ENCODE measurements around the gene KRR1.
"Not testable (repeated sequence)": the region's sequence is repeated elsewhere in the genome, so short reads cannot be mapped to it uniquely, and the experiment has no call there.

KRR1 gene

DNA sequence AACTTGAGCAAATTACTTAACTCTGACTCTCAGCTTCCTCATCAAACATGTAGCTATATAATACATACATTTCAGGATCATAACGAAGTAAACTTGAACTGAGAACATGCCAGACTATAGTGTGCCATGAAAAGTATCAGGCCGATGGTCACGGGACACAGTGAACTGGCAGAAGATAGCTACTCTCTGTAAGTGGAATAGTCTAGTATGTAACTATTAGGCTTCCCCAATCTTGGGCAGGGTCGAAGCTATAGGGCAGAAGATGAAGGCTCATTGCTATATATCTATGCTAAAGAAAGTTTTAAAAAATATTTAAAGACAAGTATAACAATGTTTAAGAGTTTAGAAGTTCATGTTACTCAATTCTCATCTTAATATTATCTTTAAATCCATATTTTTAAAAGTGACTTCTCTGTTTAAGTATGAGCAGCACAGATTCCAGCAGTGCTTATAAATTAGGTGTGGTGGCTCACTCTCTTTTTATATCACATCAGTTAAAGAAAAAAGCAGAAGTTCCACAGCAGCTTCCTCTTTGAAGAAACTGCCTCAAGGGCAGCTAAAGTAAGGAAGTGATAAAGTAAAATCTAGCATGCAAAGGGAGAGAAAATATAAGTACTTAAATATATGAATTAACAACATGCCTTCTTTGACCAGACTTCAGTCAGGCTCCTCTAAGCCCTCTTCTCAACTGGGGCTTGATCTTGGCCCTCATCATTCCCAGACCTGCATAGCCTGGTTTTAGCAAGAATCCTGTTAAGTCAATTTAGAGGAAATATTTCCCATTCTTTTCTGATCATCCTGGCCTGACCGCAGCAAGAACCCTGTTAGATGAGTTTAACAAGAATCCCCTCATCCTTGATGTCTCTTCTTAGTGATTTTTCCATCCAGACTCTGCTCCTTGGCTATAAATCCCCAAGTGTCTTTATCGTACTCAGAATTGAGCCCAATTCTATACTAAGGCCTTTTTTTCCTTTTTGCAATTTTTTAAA is 39.2 kb downstream of the KRR1 start:
- DNase-seq = peak; percentile 18

DNA sequence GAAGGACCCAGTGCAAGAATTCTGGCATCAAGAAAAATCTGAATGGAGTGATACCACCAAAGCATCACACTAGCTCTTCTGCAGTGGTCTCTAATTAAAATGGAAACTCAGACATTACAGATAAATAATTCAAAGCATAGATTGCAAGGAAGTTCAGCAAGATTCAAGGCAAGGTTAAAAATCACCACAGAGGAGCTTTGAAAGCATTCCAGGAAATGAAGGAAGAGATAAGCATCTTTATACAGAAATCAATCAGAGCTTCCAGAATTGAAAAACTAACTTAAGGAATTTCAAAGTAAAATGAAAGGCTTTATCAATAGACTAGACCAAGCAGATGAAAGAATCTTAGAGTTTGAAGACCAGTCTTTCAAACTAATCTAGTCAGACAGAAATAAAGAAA is 51.2 kb downstream of the KRR1 start:
- DNase-seq = no peak

DNA sequence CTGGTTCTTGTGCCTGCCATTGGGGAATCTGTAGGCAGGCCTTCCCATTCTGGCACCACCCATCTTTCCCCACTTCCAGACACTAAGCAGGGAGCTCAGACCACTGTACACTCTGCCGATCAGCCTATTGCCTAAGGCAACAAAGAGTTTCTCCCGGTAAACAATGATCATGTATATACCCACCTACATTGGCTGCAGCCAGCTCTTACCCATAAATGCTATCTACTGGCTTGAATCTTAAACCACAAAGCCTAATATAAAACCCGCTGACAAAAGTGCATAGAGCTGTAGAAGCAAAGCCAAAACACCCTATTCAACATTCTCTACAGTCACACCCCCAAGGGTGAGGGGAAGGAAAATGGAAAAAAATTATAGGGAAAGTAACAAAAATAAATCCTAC is 51.7 kb downstream of the KRR1 start:
- DNase-seq = no peak

DNA sequence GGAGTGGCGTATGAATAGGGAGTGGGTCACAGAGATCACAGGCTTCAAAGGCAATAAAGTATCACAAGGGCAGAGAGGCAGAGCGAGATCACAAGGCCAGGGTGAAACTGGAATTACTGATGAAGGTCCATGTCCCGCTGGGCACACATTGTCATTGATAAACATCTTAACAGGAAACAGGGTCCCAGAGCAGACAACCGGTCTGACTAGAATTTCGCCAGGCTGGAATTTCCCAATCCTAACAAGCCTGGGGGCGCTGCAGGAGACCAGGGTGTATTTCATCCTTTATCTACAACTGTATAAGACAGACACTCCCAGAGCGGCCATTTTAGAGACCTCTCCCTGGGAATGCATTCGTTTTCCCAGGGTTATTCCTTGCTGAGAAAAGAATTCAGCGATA is 53.5 kb downstream of the KRR1 start:
- not testable (repeated sequence) for DNase-seq

DNA sequence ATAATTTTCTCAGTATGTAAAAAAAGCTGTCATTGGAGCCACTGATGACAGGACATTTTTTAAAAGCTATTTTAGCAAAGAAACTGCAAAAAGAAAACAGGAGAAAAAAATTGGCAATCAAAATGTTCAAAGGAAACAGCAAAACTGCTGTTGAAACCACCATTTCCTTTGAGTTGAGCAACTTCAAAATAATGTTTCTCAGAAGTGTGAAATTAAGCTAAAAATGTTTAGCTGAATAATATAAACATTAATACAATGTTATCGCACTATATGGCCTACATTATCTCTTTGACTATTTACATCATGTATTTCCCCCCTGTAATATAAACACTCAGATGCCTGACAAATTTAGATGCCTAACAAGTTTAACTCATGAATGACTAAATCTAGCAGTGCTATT is 54.2 kb downstream of the KRR1 start:
- no peak for DNase-seq

DNA sequence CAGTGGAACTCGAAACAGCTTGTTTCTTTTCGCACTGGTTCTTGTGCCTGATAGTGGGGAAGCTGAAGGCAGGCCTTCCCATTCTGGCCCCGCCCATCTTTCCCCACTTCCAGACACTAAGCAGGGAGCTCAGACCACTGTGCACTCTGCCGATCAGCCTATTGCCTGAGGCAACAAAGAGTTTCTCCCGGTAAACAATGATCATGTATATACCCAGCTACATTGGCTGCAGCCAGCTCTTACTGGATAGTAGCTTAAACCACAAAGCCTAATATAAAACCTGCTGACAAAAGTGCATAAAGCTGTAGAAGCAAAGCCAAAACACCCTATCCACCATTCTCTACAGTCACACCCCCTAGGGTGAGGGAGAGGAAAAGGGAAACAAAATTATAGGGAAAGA is 55.6 kb downstream of the KRR1 start:
- peak; percentile 5 for DNase-seq

DNA sequence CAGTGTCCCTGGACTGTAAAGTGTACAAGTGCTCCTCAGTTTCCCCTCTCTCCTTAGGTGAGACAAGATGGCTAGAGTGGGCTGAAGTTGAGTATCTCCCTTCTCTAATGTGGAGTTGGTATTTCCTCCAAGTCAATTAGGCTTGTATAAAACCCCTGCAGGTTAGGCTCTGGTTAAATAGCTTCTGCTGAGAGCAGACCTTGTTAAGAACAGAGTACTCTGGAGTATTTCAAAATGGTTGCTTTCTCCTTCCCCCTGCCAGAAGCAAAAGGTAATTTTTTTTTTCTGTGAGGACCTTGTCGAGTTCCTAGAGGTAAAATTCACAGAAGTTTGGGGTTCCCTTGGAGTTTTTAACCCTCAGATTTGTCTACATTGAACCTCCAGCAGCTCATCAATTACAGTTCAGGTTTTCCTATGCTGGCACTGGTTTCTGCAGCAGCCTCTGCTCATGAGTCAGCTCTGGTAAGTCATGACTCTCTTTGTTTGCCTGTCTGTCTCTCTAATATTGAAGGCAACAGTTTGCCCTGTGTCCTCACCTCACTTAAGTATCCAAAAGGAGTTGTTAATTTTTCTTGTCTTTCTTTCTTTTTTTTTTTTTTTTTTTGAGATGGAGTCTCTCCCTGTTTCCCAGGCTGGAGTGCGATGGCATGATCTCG is 58.6 kb downstream of the KRR1 start:
- DNase-seq = no peak

DNA sequence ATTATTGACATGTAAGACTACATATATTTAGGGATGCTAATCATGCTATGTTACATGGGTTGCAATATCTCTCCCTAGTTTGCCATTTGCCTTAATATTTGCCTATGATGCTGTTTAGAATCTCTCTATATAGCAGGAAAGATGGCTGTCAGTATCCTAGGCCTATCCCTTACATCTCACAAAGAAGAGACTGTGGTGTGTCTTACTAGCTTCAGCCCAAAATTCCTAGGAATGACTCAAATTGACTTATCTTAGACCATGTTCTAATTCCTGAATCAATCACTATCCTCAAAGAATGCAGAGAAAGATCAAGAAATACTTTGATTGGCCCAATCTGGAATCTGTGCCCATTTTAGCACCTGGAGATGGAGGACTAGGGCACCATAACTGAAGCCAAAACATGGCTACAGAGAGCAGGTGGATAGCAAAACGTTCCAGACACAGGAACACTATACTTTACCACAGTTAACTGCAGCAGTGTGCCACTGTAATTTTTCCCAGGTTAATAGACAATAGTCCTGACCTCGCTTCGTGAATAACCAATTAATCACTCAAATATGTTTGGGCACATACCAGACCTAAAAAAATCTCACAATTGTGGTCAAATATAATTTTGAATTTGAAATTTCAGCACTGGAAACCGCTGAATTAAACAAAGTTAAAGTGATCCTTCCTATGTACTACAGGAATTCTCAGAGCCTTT is 63.6 kb downstream of the KRR1 start:
- no peak for DNase-seq

DNA sequence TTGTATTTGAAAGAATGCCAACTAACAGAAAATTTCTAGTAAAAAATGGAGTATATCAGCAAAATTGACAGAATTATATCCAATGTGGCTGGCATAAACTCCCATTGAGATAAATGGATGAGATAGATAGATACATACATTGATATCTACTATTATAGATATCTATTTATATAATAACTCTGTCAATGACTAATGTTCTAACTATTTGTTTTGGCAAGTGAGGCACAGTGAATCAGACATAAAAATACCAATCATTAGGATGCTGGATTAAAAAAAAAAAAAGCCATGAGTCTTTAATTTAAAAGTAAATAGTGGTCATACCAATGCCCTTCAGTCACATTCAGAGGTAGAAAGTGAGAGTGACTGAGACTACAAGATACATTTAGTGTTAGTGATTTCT is 64.6 kb downstream of the KRR1 start:
- DNase-seq = no peak

DNA sequence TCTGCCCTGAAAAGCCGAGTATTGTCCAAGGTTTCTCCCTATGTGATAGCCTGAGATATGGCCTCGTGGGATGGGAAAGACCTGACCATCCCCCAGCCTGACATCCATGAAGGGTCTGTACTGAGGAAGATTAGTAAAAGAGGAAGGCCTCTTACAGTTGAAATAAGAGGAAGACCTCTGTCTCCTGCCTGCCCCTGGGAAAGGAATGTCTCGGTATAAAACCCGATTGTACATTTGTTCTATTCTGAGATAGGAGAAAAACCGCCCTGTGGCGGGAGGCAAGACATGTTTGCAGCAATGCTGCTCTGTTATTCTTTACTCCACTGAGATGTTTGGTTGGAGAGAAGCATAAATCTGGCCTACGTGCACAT is 66.3 kb downstream of the KRR1 start:
- not testable (repeated sequence) for DNase-seq

DNA sequence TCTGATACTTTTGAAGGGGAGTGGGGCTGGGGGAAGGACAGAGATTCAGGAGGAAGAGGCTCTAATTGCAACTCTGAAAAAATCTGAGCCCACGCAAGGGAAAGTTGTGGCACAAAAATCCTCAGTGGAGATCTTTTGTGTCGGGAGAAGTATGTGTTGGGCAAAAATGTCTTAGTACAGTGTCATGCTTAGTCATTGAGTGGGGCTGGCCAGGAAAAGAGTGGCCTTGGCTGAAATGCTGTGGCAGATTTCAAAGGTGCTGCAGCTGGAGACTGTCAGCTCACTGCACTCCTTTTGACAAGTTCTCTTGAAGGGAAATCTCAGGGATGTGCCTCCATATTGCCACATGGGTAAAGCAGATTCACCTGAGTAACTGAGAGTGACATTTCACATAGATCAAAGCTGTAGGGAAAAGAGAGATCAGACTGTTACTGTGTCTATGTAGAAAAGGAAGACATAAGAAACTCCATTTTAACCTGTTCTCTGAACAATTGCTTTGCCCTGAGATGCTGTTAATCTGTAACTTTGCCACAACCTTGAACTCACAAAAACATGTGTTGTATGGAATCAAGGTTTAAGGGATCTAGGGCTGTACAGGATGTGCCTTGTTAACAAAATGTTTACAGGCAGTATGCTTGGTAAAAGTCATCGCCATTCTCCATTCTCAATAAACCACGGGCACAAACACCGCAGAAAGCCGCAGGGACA is 66.8 kb downstream of the KRR1 start:
- no peak for DNase-seq

DNA sequence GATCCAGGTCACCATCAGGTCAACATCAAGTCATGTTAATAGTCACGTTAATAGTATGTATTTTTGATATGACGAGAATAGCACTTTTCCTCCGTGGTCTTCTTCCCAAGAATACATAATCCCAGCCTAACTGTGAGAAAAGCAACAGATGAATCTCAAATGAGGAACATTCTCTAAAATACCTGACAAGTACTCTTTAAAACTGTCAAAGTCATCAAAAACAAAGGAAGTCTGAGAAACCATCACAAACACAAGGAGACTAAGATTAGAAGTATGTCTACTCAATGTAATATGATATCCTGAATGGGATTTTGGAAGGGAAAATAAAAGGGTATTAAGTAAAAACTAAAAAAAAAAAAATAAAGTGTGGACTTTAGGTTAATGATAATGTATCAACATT is 67.7 kb downstream of the KRR1 start:
- DNase-seq = no peak

DNA sequence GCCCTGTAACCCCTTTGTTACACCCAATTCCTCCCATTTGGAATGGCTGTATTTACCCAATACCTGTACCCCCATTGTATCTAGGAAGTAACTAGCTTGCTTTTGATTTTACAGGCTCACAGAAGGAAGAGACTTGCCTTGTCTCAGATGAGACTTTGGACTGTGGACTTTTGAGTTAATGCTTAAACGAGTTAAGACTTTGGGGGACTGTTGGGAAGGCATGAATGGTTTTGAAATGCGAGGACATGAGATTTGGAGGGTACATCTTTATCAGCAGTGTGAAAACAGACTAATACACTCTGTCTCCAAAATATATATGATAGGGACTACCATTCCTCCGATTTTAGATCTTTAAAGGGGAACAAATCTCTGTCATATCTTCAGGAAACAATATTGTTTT is 69.0 kb downstream of the KRR1 start:
- not testable (repeated sequence) for DNase-seq

DNA sequence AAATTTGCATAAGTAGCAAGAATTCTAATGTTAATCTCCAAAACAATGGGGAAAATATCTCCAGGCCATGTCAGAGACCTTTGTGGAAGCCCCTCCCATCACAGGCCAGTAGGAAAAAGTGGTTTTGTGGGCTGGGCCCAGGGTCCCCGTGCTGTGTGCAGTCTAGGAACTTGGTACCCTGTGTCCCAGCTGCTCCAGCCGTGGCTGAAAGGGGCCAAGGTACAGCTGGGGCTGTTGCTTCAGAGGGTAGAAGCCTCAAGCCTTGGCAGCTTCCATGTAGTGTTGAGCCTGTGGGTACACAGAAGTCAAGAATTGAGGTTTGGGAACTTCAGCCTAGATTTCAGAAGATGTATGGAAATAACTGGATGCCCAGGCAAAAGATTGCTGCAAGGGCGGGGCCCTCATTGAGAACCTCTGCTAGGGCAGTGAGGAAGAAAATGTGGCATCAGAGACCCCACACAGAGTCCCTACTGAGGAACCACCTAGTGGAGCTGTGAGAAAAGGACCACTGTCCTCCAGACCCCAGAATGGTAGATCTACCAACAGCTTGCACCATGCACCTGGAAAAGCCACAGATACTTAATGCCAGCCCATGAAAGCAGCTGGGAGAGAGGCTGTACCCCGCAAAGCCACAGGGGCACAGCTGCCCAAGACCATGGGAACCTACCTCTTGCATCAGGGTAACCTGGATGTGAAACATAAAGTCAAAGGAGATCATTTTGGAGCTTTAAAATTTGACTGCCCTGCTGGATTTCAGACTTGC is 69.5 kb downstream of the KRR1 start:
- not testable (repeated sequence) for DNase-seq
